Gastroesophageal sphincter (tissue), 3 donors: ENCODE measurements around the gene GRM7.

Experiments used
- EP300 ChIP-seq: sonication (generic); formaldehyde crosslinking; IDR thresholded peaks from one replicate; pipeline ENCODE4 v1.6.1; 2017; ENCODE audit warnings: antibody characterized with exemption, mild to moderate bottlenecking
- POLR2A ChIP-seq, 2 donors: fragments of 450-650 bp; IDR thresholded peaks; one replicate each; pipeline ENCODE4 v1.6.1; 2017; ENCODE audit warnings: antibody characterized with exemption in 2 of 2, mild to moderate bottlenecking in 2 of 2, moderate library complexity in 1 of 2
- POLR2AphosphoS5 ChIP-seq: sonication (generic); formaldehyde crosslinking; IDR thresholded peaks from one replicate; pipeline ENCODE4 v1.6.1; 2017; ENCODE audit warnings: antibody characterized with exemption
- TF ChIP-seq, protein P1 (sequence below), 4 experiments: fragments of 200-600 bp in 2 of 4; fragments of 450-650 bp in 2 of 4; sonication (generic) in 1 of 4; IDR thresholded peaks; one replicate each; pipeline ENCODE4 v1.5.1; 2017 to 2019; ENCODE audit warnings: antibody characterized with exemption in 4 of 4, mild to moderate bottlenecking in 2 of 4, moderate library complexity in 2 of 4

DNA sequence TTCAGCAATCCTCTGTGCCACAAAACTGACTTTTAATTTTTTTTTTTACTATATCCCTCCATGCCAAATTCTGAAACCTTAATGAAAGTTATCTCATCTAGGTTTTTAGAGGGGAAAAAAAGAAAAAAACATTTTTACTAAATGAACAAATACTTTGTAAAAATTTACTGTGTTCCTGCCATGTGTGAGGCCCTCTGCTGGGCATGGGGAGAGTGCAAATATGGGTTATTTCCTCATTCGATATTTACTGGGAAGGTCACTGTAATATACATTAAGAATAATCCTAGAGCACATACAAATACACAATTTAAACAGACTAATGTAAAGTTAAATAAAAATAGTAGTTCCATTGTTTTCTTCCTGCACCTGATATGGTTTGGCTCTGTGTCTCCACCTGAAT lies 215.0 kb downstream of the GRM7 start:
- TF ChIP-seq, protein P1, sequence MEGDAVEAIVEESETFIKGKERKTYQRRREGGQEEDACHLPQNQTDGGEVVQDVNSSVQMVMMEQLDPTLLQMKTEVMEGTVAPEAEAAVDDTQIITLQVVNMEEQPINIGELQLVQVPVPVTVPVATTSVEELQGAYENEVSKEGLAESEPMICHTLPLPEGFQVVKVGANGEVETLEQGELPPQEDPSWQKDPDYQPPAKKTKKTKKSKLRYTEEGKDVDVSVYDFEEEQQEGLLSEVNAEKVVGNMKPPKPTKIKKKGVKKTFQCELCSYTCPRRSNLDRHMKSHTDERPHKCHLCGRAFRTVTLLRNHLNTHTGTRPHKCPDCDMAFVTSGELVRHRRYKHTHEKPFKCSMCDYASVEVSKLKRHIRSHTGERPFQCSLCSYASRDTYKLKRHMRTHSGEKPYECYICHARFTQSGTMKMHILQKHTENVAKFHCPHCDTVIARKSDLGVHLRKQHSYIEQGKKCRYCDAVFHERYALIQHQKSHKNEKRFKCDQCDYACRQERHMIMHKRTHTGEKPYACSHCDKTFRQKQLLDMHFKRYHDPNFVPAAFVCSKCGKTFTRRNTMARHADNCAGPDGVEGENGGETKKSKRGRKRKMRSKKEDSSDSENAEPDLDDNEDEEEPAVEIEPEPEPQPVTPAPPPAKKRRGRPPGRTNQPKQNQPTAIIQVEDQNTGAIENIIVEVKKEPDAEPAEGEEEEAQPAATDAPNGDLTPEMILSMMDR (IDR thresholded peaks at IDR 0.05), result no peak
- TF ChIP-seq POLR2A (IDR thresholded peaks at IDR 0.05) (no peak), POLR2AphosphoS5 (no peak), EP300 (no peak)
